Activated CD4-positive, CD25-positive, alpha-beta regulatory T cell treated with anti-CD3 and anti-CD28 coated beads, Interleukin-2, amount 50 U/mL, for 16 hours (primary cell): ENCODE measurements around the gene ZSCAN20.

ENCODE experiments used
- DNase-seq: peaks from one replicate; pipeline ENCODE4 v3.0.0-alpha.2; 2020; ENCODE audit warnings: low read depth, low spot score

ZSCAN20 gene

DNA sequence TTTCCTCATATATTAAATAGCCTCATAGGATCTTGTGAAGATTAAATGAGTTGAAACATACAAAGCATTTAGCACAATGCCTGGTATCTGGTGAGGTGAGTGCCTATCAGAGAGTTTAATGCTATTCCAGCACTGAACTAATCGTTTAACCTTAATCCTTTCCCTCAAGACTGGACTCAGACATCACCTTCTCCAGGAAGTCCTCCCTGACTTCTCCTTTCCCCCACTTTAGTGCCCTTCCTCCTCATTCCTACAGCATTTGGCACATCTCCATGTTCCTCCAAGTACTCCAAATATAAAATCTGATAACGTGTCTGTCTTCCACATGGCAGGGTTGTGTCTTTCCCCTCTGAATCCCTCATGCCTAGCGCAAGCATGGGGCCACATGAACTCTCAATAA, 59.8 kb downstream of the ZSCAN20 start:
- no peak for DNase-seq

GRCh38 chr1:33532936-33533335, 60.5 kb downstream of the ZSCAN20 start:
- DNase-seq, result no peak

DNA sequence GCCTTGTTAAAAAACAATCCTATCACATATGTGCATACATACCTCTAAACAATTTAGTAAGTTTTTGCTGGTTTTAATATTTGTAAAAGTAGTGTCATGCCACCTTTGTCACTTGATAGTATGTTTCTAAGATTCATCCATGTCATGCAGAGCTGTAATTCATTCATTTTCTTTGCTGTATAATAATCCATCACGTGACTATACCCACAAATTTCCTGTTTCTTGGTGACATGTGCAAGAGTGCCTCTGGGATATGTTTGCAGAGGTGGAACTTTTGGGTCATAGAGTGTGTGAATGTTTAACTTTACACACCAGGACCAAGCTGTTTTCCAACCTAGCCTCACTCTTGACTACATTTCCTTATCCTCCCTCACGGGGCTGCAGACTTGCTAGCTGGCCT, 62.9 kb downstream of the ZSCAN20 start:
- DNase-seq, result no peak

DNA sequence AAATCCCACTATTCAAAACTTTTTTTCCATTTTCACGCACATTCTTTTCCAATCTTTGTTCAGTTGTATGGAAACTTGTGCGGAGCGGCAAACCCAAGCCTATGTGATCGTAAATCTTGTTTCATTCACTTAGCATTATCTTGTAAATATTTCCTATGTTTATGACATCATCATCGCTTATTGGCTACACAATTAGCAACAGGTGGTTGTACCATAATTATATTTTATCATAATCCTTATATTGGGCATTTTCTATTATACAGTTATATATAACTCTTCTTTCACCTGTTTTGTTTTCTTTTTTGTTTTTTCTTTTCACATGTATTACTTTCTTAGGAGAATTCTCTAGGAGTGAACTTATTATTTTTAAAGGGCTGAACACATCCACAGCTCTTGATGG, 65.4 kb downstream of the ZSCAN20 start:
- no peak for DNase-seq

DNA sequence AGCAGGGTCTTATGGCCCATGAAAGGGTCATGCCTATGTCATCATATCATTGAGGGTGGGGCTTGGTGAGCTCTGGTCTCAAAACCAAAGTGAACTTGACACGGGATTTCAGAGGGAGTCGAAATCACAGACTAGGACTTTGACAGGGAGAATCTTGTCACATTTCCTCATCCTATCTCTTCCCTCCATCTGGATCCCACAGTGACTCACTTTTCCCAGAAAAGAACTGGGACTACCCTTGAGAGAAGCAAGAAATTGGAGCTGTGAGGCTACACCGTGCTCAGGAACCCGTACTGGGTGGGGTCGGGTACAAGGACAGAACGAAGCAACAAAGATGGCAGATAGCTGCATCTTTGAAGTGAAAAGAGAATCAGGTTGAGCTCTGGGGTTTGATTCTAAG, 69.5 kb downstream of the ZSCAN20 start:
- DNase-seq, result no peak
